Colonic mucosa (tissue), 4 donors: ENCODE results near the gene DACT3. TPM values are rescaled to one million over a fixed set of nuclear protein-coding genes. Genes with fewer than 3 reads are reported as not detected.

Experiments
- DNase-seq: peaks from one replicate; pipeline ENCODE4 v3.0.0-alpha.2; 2020
- H3K27ac ChIP-seq: fragments of 200-600 bp; one replicate; pipeline ENCODE4 v1.8.0; 2021
- H3K27me3 ChIP-seq: fragments of 200-600 bp; one replicate; pipeline ENCODE4 v1.8.0; 2021
- H3K36me3 ChIP-seq: fragments of 200-600 bp; one replicate; pipeline ENCODE4 v1.8.0; 2021
- H3K4me1 ChIP-seq: fragments of 200-600 bp; one replicate; pipeline ENCODE4 v1.8.0; 2021; ENCODE audit warnings: mild to moderate bottlenecking
- H3K4me3 ChIP-seq: fragments of 200-600 bp; one replicate; pipeline ENCODE4 v1.8.0; 2021
- H3K9ac ChIP-seq, 2 donors: one replicate each; pipeline ENCODE4 v1.7.0; 2013; ENCODE audit warnings: control low read depth in 2 of 2, low read depth in 2 of 2, low read length in 2 of 2
- H3K9me3 ChIP-seq: fragments of 200-600 bp; one replicate; pipeline ENCODE4 v1.8.0; 2021
- CTCF ChIP-seq: fragments of 200-600 bp; IDR thresholded peaks from one replicate; pipeline ENCODE4 v1.8.0; 2022; ENCODE audit warnings: antibody characterized with exemption, mild to moderate bottlenecking
- intact Hi-C: fragments of 100-400 bp; cut with DNase I; formaldehyde crosslinking; loops from one replicate; pipeline ENCODE4 v1.14.1; 2022
- total RNA-seq, 2 donors: library from RNA; stranded (reverse); fragmentation: NEBNext Ultra II Directional in 1 of 2; extraction: Animal tissue kit (Norgen Biotek cat#: 25700) in 1 of 2; gene quantifications; one replicate each; pipeline ENCODE4 v1.2.1, GENCODE V29; 2021
- donor health status: healthy.
- donor health status: DM: no; HTN: no; CAD: no.
- donor health status: DM: no; HTN: no; CAD: no.

Gene DACT3
- total RNA-seq, 2 donors from 2014 or later: 1.6 to 5.3 TPM

GRCh38 chr19:46661735-46662592 lies 982 bp upstream of the DACT3 start:
- peak; percentile 81 for DNase-seq
- peak; percentile 87 for TF ChIP-seq CTCF
- H3K9ac ChIP-seq: peak overlapping the region in 1 of 2 donors; percentile 55
- H3K9me3 ChIP-seq: no peaks in the 10 kb centered on the region
- peak overlapping the region; percentile 30 for H3K4me3 ChIP-seq
- peak overlapping the region; percentile 19 for H3K27ac ChIP-seq
- H3K36me3 ChIP-seq: no peaks in the 10 kb centered on the region
- H3K27me3 ChIP-seq: peaks cover 30% of the 10 kb centered on the region
- intact Hi-C loops: loop anchor here (2.0 kb wide), 1 partner anchor 47 kb away; no protein-coding TSS in a partner anchor
- peaks cover 6% of the 10 kb centered on the region for H3K4me1 ChIP-seq

GRCh38 chr19:46660551-46661019 lies 397 bp downstream of the DACT3 start:
- no peaks in the 10 kb centered on the region for H3K36me3 ChIP-seq
- H3K9ac ChIP-seq: peak overlapping the region; percentile 3 to 72
- peaks cover 6% of the 10 kb centered on the region for H3K4me1 ChIP-seq
- H3K27ac ChIP-seq: peak overlapping the region; percentile 51
- peaks cover 30% of the 10 kb centered on the region for H3K27me3 ChIP-seq
- TF ChIP-seq CTCF: no peak
- no peaks in the 10 kb centered on the region for H3K9me3 ChIP-seq
- peak; percentile 42 for DNase-seq
- intact Hi-C loops: no loop called here
- peak overlapping the region; percentile 53 for H3K4me3 ChIP-seq

- intact Hi-C loops: no loop called here
- Histone ChIP-seq H3K27me3 (peaks cover 30% of the 10 kb centered on the region), H3K4me1 (peaks cover 6% of the 10 kb centered on the region), H3K4me3 (peak overlapping the region; percentile 53), H3K27ac (peak overlapping the region; percentile 51), H3K9ac (peak overlapping the region; percentile 22 to 62), H3K36me3 (no peaks in the 10 kb centered on the region), H3K9me3 (no peaks in the 10 kb centered on the region)
- TF ChIP-seq CTCF: no peak
- DNase-seq: no peak
These were observed 919 bp downstream of the DACT3 start for GRCh38 chr19:46660008-46660517.

GRCh38 chr19:46659151-46660007 lies 1.6 kb downstream of the DACT3 start:
- Histone ChIP-seq H3K27ac (peak overlapping the region; percentile 51), H3K36me3 (no peaks in the 10 kb centered on the region), H3K9me3 (no peaks in the 10 kb centered on the region), H3K4me1 (peaks cover 6% of the 10 kb centered on the region), H3K4me3 (peak overlapping the region; percentile 53), H3K9ac (peak overlapping the region; percentile 22 to 62), H3K27me3 (peaks cover 30% of the 10 kb centered on the region)
- intact Hi-C loops: no loop called here
- TF ChIP-seq CTCF: no peak
- DNase-seq: peak; percentile 38

- TF ChIP-seq CTCF: no peak
- H3K9me3 ChIP-seq: no peaks in the 10 kb centered on the region
- peaks cover 30% of the 10 kb centered on the region for H3K27me3 ChIP-seq
- H3K27ac ChIP-seq: no peak overlapping the region
- peaks cover 6% of the 10 kb centered on the region for H3K4me1 ChIP-seq
- no peak for DNase-seq
- no peak overlapping the region for H3K9ac ChIP-seq
- intact Hi-C loops: no loop called here
- no peaks in the 10 kb centered on the region for H3K36me3 ChIP-seq
- no peak overlapping the region for H3K4me3 ChIP-seq
These were observed 4.4 kb downstream of the DACT3 start for GRCh38 chr19:46656541-46656940.
